HEK293 (cell line): ENCODE results near the gene WDR38.

Experiments used
- BCL11B ChIP-seq: fragments of 450-650 bp; formaldehyde crosslinking; IDR thresholded peaks from 2 replicates; pipeline ENCODE4 v1.5.1; 2016; ENCODE audit warnings: low read depth, missing biosample characterization, missing genetic modification characterization
- GFI1B ChIP-seq: fragments of 450-650 bp; formaldehyde crosslinking; IDR thresholded peaks from 2 replicates; pipeline ENCODE4 v1.5.1; 2016; ENCODE audit warnings: missing biosample characterization, missing genetic modification characterization
- IKZF3 ChIP-seq: fragments of 450-650 bp; IDR thresholded peaks from 2 replicates; pipeline ENCODE4 v1.5.0; 2018; ENCODE audit warnings: missing biosample characterization, mild to moderate bottlenecking, missing genetic modification characterization, moderate library complexity
- KLF9 ChIP-seq: fragments of 450-650 bp; formaldehyde crosslinking; IDR thresholded peaks from 2 replicates; pipeline ENCODE4 v1.5.1; 2016; ENCODE audit warnings: missing biosample characterization, missing genetic modification characterization, low read depth
- OVOL3 ChIP-seq: fragments of 450-650 bp; formaldehyde crosslinking; IDR thresholded peaks from 2 replicates; pipeline ENCODE4 v1.5.1; 2016; ENCODE audit warnings: missing biosample characterization, missing genetic modification characterization
- SCRT1 ChIP-seq: fragments of 450-650 bp; formaldehyde crosslinking; IDR thresholded peaks from 2 replicates; pipeline ENCODE4 v1.5.1; 2016; ENCODE audit warnings: missing biosample characterization, missing genetic modification characterization, borderline replicate concordance
- SP2 ChIP-seq: fragments of 450-650 bp; formaldehyde crosslinking; IDR thresholded peaks from 2 replicates; pipeline ENCODE4 v1.5.1; 2016; ENCODE audit warnings: missing biosample characterization, missing genetic modification characterization
- SP7 ChIP-seq: fragments of 450-650 bp; formaldehyde crosslinking; IDR thresholded peaks from 2 replicates; pipeline ENCODE4 v1.5.1; 2016; ENCODE audit warnings: missing biosample characterization, missing genetic modification characterization
- TRIM28 ChIP-seq: IDR thresholded peaks from 2 replicates; pipeline ENCODE4 v1.6.1; 2011; ENCODE audit warnings: low read length, control low read depth, borderline replicate concordance
- ZBTB7A ChIP-seq: fragments of 450-650 bp; formaldehyde crosslinking; IDR thresholded peaks from 2 replicates; pipeline ENCODE4 v1.5.1; 2016; ENCODE audit warnings: low read depth, missing biosample characterization, missing genetic modification characterization
- ZBTB8A ChIP-seq: fragments of 450-650 bp; formaldehyde crosslinking; IDR thresholded peaks from 2 replicates; pipeline ENCODE4 v1.5.1; 2016; ENCODE audit warnings: missing biosample characterization, missing genetic modification characterization
- ZEB2 ChIP-seq: fragments of 450-650 bp; formaldehyde crosslinking; IDR thresholded peaks from 2 replicates; pipeline ENCODE4 v1.5.1; 2016; ENCODE audit warnings: missing biosample characterization, missing genetic modification characterization
- ZIC2 ChIP-seq: fragments of 450-650 bp; formaldehyde crosslinking; IDR thresholded peaks from 2 replicates; pipeline ENCODE4 v1.5.1; 2016; ENCODE audit warnings: missing biosample characterization, missing genetic modification characterization
- ZNF121 ChIP-seq: fragments of 450-650 bp; formaldehyde crosslinking; IDR thresholded peaks from 2 replicates; pipeline ENCODE4 v1.5.1; 2016; ENCODE audit warnings: missing biosample characterization, missing genetic modification characterization
- ZNF146 ChIP-seq: fragments of 450-650 bp; formaldehyde crosslinking; IDR thresholded peaks from 2 replicates; pipeline ENCODE4 v1.5.1; 2016; ENCODE audit warnings: missing biosample characterization, missing genetic modification characterization
- ZNF16 ChIP-seq: fragments of 450-650 bp; formaldehyde crosslinking; IDR thresholded peaks from 2 replicates; pipeline ENCODE4 v1.5.1; 2016; ENCODE audit warnings: low read depth, missing biosample characterization, missing genetic modification characterization
- ZNF184 ChIP-seq: fragments of 450-650 bp; IDR thresholded peaks from 2 replicates; pipeline ENCODE4 v1.5.1; 2018; ENCODE audit warnings: missing biosample characterization, mild to moderate bottlenecking, missing genetic modification characterization
- ZNF19 ChIP-seq: fragments of 450-650 bp; formaldehyde crosslinking; IDR thresholded peaks from 2 replicates; pipeline ENCODE4; 2016; ENCODE audit warnings: missing biosample characterization, missing genetic modification characterization, low read depth
- ZNF2 ChIP-seq: fragments of 450-650 bp; formaldehyde crosslinking; IDR thresholded peaks from 2 replicates; pipeline ENCODE4 v1.5.1; 2016; ENCODE audit warnings: missing biosample characterization, missing genetic modification characterization
- ZNF221 ChIP-seq: fragments of 450-650 bp; formaldehyde crosslinking; IDR thresholded peaks from 2 replicates; pipeline ENCODE4 v1.5.1; 2017; ENCODE audit warnings: missing biosample characterization, missing genetic modification characterization, borderline replicate concordance
- ZNF24 ChIP-seq: fragments of 450-650 bp; formaldehyde crosslinking; IDR thresholded peaks from 2 replicates; pipeline ENCODE4 v1.5.1; 2016; ENCODE audit warnings: missing biosample characterization, missing genetic modification characterization
- ZNF302 ChIP-seq: fragments of 450-650 bp; formaldehyde crosslinking; IDR thresholded peaks from 2 replicates; pipeline ENCODE4 v1.5.1; 2016; ENCODE audit warnings: missing biosample characterization, missing genetic modification characterization, low read depth
- ZNF335 ChIP-seq: fragments of 450-650 bp; formaldehyde crosslinking; conservative IDR thresholded peaks from 2 replicates; pipeline ENCODE4 v1.5.1; 2016; ENCODE audit warnings: missing biosample characterization, missing genetic modification characterization
- ZNF48 ChIP-seq: fragments of 450-650 bp; formaldehyde crosslinking; IDR thresholded peaks from 2 replicates; pipeline ENCODE4 v1.5.1; 2016; ENCODE audit warnings: missing biosample characterization, missing genetic modification characterization
- ZNF529 ChIP-seq: fragments of 450-650 bp; formaldehyde crosslinking; IDR thresholded peaks from 2 replicates; pipeline ENCODE4 v1.5.1; 2017; ENCODE audit warnings: missing genetic modification characterization, missing biosample characterization; ENCODE audit not compliant: insufficient replicate concordance
- ZNF560 ChIP-seq: fragments of 450-650 bp; formaldehyde crosslinking; IDR thresholded peaks from 2 replicates; pipeline ENCODE4 v1.5.1; 2017; ENCODE audit warnings: missing biosample characterization, missing genetic modification characterization, borderline replicate concordance
- ZNF610 ChIP-seq: fragments of 450-650 bp; formaldehyde crosslinking; IDR thresholded peaks from 2 replicates; pipeline ENCODE4 v1.5.1; 2016; ENCODE audit warnings: missing biosample characterization, missing genetic modification characterization, borderline replicate concordance
- ZNF626 ChIP-seq: fragments of 450-650 bp; sonication (Bioruptor Pico); formaldehyde crosslinking; IDR thresholded peaks from 2 replicates; pipeline ENCODE4 v1.5.1; 2018; ENCODE audit warnings: missing biosample characterization, missing genetic modification characterization, inconsistent platforms
- ZNF704 ChIP-seq: fragments of 450-650 bp; formaldehyde crosslinking; IDR thresholded peaks from 2 replicates; pipeline ENCODE4 v1.5.1; 2016; ENCODE audit warnings: missing biosample characterization, missing genetic modification characterization
- ZNF843 ChIP-seq: fragments of 450-650 bp; formaldehyde crosslinking; IDR thresholded peaks from 2 replicates; pipeline ENCODE4 v1.5.1; 2016; ENCODE audit warnings: missing biosample characterization, missing genetic modification characterization
- TF ChIP-seq, protein P1 (sequence below): IDR thresholded peaks from 2 replicates; pipeline ENCODE4 v1.6.1; 2011; ENCODE audit warnings: mild to moderate bottlenecking, low read depth, low read length, borderline replicate concordance
- TF ChIP-seq, protein P2 (sequence below): fragments of 450-650 bp; formaldehyde crosslinking; IDR thresholded peaks from 2 replicates; pipeline ENCODE4 v1.5.1; 2016; ENCODE audit warnings: missing biosample characterization, missing genetic modification characterization, low read depth
- TF ChIP-seq, protein P3 (sequence below): fragments of 450-650 bp; formaldehyde crosslinking; conservative IDR thresholded peaks from 2 replicates; pipeline ENCODE4 v1.5.1; 2016; ENCODE audit warnings: low read depth, missing biosample characterization, missing genetic modification characterization

Gene WDR38

DNA sequence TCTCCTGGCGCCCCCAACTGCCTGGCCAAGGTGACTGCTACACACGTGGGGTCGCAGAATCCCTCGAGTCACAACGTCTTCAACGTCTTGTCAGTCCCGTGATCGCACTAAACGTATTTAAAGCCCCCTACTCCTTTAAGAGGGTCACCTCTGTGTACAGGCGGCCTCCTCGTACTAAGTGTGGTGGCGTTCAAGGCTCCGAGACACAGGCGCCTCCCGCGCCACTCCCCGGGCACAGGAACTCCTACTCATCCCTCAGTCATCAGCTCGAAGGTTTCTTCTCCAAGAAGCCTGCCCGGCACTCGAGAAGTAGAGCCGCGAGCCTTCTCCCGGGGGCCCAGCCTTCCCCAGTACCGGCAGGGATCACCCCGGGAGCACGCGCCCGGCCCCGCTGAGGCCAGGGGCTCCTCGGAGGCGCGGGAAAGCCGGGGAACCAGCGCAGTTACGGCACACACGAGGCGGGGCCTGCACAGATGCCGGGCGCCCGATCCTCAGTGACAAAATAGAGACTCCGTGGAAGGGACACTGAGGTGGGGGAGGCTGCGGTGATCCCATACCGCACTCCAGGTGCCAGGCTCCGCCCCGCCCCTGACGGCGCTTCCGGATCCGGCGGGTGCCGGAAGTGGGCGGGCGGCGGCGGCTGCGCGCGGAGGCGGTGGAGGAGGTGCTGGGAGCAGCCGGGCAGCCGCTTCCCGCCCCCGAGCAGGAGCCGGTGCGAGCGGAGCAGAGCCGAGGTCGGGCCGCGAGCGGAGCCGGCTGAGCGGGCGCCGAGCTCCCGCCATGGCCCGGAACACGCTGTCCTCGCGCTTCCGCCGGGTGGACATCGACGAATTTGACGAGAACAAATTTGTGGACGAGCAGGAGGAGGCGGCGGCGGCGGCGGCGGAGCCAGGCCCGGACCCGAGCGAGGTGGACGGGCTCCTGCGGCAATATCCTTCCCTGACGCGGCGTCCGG lies 15.5 kb downstream of the WDR38 start (continued):
- TF ChIP-seq ZNF184 (tag by site-specific recombination) (no peak), ZIC2 (0 out of 2 replicates have a peak, but pooled peaks have one; percentile 13), SP2 (tag by site-specific recombination) (peak; percentile 67), ZNF2 (tag by site-specific recombination) (0 out of 2 replicates have a peak, but pooled peaks have one; percentile 58), TRIM28 (no peak), ZNF529 (no peak), ZNF560 (tag by site-specific recombination) (no peak), ZEB2 (peak; percentile 36; the same call in 1 of the 2 replicates), ZBTB7A (tag by site-specific recombination) (no peak), GFI1B (tag by site-specific recombination) (no peak), SCRT1 (no peak), ZNF704 (0 out of 2 replicates have a peak, but pooled peaks have one; percentile 9), ZNF146 (no peak), ZNF121 (tag by site-specific recombination) (no peak), ZNF24 (peak; percentile 51; the same call in 1 of the 2 replicates), ZNF302 (tag by site-specific recombination) (no peak), ZNF335 (tag by site-specific recombination) (peak; percentile 84), ZBTB8A (peak; percentile 19; the same call in 1 of the 2 replicates), ZNF843 (tag by site-specific recombination) (no peak), SP7 (tag by site-specific recombination) (peak; percentile 45; the same call in 1 of the 2 replicates), ZNF610 (tag by site-specific recombination) (no peak), ZNF221 (tag by site-specific recombination) (no peak), OVOL3 (tag by site-specific recombination) (no peak), BCL11B (tag by site-specific recombination) (no peak), ZNF16 (tag by site-specific recombination) (no peak), IKZF3 (peak; percentile 44; the same call in 1 of the 2 replicates), ZNF626 (tag by site-specific recombination) (no peak), KLF9 (tag by site-specific recombination) (peak; percentile 42; the same call in 1 of the 2 replicates), ZNF19 (tag by site-specific recombination) (no peak), ZNF48 (no peak)
- TF ChIP-seq, protein P1, sequence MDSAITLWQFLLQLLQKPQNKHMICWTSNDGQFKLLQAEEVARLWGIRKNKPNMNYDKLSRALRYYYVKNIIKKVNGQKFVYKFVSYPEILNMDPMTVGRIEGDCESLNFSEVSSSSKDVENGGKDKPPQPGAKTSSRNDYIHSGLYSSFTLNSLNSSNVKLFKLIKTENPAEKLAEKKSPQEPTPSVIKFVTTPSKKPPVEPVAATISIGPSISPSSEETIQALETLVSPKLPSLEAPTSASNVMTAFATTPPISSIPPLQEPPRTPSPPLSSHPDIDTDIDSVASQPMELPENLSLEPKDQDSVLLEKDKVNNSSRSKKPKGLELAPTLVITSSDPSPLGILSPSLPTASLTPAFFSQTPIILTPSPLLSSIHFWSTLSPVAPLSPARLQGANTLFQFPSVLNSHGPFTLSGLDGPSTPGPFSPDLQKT: peak; percentile 64; the same call in 1 of the 2 replicates
- TF ChIP-seq, protein P2, sequence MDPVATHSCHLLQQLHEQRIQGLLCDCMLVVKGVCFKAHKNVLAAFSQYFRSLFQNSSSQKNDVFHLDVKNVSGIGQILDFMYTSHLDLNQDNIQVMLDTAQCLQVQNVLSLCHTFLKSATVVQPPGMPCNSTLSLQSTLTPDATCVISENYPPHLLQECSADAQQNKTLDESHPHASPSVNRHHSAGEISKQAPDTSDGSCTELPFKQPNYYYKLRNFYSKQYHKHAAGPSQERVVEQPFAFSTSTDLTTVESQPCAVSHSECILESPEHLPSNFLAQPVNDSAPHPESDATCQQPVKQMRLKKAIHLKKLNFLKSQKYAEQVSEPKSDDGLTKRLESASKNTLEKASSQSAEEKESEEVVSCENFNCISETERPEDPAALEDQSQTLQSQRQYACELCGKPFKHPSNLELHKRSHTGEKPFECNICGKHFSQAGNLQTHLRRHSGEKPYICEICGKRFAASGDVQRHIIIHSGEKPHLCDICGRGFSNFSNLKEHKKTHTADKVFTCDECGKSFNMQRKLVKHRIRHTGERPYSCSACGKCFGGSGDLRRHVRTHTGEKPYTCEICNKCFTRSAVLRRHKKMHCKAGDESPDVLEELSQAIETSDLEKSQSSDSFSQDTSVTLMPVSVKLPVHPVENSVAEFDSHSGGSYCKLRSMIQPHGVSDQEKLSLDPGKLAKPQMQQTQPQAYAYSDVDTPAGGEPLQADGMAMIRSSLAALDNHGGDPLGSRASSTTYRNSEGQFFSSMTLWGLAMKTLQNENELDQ (tag by site-specific recombination): no peak
- TF ChIP-seq, protein P3, sequence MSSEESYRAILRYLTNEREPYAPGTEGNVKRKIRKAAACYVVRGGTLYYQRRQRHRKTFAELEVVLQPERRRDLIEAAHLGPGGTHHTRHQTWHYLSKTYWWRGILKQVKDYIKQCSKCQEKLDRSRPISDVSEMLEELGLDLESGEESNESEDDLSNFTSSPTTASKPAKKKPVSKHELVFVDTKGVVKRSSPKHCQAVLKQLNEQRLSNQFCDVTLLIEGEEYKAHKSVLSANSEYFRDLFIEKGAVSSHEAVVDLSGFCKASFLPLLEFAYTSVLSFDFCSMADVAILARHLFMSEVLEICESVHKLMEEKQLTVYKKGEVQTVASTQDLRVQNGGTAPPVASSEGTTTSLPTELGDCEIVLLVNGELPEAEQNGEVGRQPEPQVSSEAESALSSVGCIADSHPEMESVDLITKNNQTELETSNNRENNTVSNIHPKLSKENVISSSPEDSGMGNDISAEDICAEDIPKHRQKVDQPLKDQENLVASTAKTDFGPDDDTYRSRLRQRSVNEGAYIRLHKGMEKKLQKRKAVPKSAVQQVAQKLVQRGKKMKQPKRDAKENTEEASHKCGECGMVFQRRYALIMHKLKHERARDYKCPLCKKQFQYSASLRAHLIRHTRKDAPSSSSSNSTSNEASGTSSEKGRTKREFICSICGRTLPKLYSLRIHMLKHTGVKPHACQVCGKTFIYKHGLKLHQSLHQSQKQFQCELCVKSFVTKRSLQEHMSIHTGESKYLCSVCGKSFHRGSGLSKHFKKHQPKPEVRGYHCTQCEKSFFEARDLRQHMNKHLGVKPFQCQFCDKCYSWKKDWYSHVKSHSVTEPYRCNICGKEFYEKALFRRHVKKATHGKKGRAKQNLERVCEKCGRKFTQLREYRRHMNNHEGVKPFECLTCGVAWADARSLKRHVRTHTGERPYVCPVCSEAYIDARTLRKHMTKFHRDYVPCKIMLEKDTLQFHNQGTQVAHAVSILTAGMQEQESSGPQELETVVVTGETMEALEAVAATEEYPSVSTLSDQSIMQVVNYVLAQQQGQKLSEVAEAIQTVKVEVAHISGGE: peak; percentile 69
